Natural killer cell (primary cell): ENCODE results near the gene F2RL2. TPM values are rescaled to one million over a fixed set of nuclear protein-coding genes. Genes with fewer than 3 reads are reported as not detected.

Experiments used
- ATAC-seq, 3 donors: fragments of 150-1000 bp in 2 of 3; fragments of 200-7000 bp in 1 of 3; cut with Tn5 transposase; 1 replicate in 1 of 3; 2 replicates in 2 of 3; pipeline ENCODE4 v1.10.0; 2021; ENCODE audit warnings: mild to moderate bottlenecking in 2 of 3, moderate library complexity in 2 of 3
- DNase-seq, 2 donors: peaks; one replicate each; pipeline versions ENCODE4 v3.0.0 to v3.0.0-alpha.2; 2013 to 2021; ENCODE audit warnings: mixed read lengths in 1 of 2
- H3K27ac ChIP-seq: one replicate; pipeline ENCODE4 v1.5.1; 2013; ENCODE audit warnings: mild to moderate bottlenecking, low read length
- H3K27me3 ChIP-seq: one replicate; pipeline ENCODE4 v1.6.1; 2013; ENCODE audit warnings: low read length; ENCODE audit not compliant: control insufficient read depth, insufficient read depth
- H3K36me3 ChIP-seq: one replicate; pipeline ENCODE4 v1.6.1; 2013; ENCODE audit warnings: low read length; ENCODE audit not compliant: control insufficient read depth, insufficient read depth
- H3K4me1 ChIP-seq: one replicate; pipeline ENCODE4 v1.6.1; 2013; ENCODE audit warnings: low read length; ENCODE audit not compliant: control insufficient read depth, insufficient read depth
- H3K4me3 ChIP-seq: one replicate; pipeline ENCODE4 v1.5.1; 2013; ENCODE audit warnings: low read length
- H3K9me3 ChIP-seq: one replicate; pipeline ENCODE4 v1.6.1; 2013; ENCODE audit warnings: low read length; ENCODE audit not compliant: control insufficient read depth, insufficient read depth
- H3K27ac Mint-ChIP-seq, 2 donors: one replicate each; pipeline ENCODE4 v1.8.0; 2022; ENCODE audit warnings: mild to moderate bottlenecking in 2 of 2, mixed read lengths in 2 of 2, moderate library complexity in 1 of 2
- H3K27me3 Mint-ChIP-seq, 2 donors: one replicate each; pipeline ENCODE4 v1.8.0; 2022; ENCODE audit warnings: low read depth in 2 of 2, mixed read lengths in 2 of 2
- H3K36me3 Mint-ChIP-seq: one replicate; pipeline ENCODE4 v1.8.0; 2022; ENCODE audit warnings: mixed read lengths
- H3K4me1 Mint-ChIP-seq, 2 donors: one replicate each; pipeline ENCODE4 v1.8.0; 2022; ENCODE audit warnings: mixed read lengths in 2 of 2
- H3K4me3 Mint-ChIP-seq: one replicate; pipeline ENCODE4 v1.8.0; 2022; ENCODE audit warnings: mild to moderate bottlenecking, moderate library complexity, mixed read lengths
- H3K9me3 Mint-ChIP-seq, 2 donors: one replicate each; pipeline ENCODE4 v1.8.0; 2022; ENCODE audit warnings: mixed read lengths in 2 of 2
- WGBS: methylation state at CpG from one replicate; pipeline ENCODE4 v1.1.7; 2013; ENCODE audit warnings: missing lambda C conversion rate; ENCODE audit not compliant: insufficient coverage; 5-methylcytosine and 5-hydroxymethylcytosine counted together
- intact Hi-C: fragments of 100-400 bp; cut with micrococcal nuclease; formaldehyde crosslinking; loops from one replicate; pipeline ENCODE4 v1.14.2; 2022
- total RNA-seq, 4 donors: library from RNA; stranded (reverse); fragments of 120-200 nt in 1 of 4; gene quantifications; one replicate each; pipeline versions ENCODE4 v1.2.3 to v1.2.4, GENCODE V29; 2013 to 2022
- TF ChIP-seq, protein P1 (sequence below): fragments of 200-600 bp; IDR thresholded peaks from one replicate; pipeline ENCODE4 v1.8.0; 2022; ENCODE audit warnings: antibody characterized with exemption

F2RL2 gene
- total RNA-seq, 3 donors from 2014 or later (not counting 1 experiment from before 2014, with no cell fraction given): not detected

- TF ChIP-seq, protein P1, sequence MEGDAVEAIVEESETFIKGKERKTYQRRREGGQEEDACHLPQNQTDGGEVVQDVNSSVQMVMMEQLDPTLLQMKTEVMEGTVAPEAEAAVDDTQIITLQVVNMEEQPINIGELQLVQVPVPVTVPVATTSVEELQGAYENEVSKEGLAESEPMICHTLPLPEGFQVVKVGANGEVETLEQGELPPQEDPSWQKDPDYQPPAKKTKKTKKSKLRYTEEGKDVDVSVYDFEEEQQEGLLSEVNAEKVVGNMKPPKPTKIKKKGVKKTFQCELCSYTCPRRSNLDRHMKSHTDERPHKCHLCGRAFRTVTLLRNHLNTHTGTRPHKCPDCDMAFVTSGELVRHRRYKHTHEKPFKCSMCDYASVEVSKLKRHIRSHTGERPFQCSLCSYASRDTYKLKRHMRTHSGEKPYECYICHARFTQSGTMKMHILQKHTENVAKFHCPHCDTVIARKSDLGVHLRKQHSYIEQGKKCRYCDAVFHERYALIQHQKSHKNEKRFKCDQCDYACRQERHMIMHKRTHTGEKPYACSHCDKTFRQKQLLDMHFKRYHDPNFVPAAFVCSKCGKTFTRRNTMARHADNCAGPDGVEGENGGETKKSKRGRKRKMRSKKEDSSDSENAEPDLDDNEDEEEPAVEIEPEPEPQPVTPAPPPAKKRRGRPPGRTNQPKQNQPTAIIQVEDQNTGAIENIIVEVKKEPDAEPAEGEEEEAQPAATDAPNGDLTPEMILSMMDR: no peak
- H3K4me3 Mint-ChIP-seq: peak overlapping the region; percentile 43
These were observed 2.0 kb upstream of the F2RL2 start for GRCh38 chr5:76625087-76625815.

DNA sequence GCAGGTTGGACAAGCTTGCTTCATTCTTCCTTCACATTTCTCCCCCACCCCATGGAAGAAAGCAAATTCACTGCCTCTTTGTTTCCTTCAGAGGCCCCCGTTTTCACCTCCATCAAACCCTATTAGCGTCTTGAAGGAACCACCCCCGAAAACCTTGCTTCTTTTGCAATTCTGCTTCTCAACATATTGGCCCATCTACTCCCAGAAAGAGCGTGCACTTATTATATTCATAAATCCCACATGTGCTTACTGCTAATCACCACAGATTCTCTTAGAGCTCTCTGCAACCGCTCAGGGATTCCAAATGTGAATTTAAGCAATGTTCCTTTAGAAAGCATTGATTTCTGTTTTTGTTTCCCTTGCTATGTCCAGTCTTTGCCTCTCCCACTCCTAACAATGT is 1.1 kb downstream of the F2RL2 start:
- H3K9me3 Mint-ChIP-seq: no peaks in the 10 kb centered on the region
- peaks cover 62 to 66% of the 10 kb centered on the region in 2 donors for H3K4me1 Mint-ChIP-seq
- no peak for DNase-seq
- TF ChIP-seq, protein P1: no peak
- peak overlapping the region; percentile 14 for H3K4me3 Mint-ChIP-seq
- Histone ChIP-seq H3K27me3 (no peaks in the 10 kb centered on the region), H3K4me3 (no peak overlapping the region), H3K27ac (peak overlapping the region; percentile 2), H3K9me3 (no peaks in the 10 kb centered on the region), H3K36me3 (peaks cover 23% of the 10 kb centered on the region), H3K4me1 (peaks cover 23% of the 10 kb centered on the region)
- intact Hi-C loops: no loop called here
- H3K27me3 Mint-ChIP-seq: no peaks in the 10 kb centered on the region
- peaks cover 9% of the 10 kb centered on the region for H3K36me3 Mint-ChIP-seq
- ATAC-seq: no peak
- WGBS: 96% methylated on average over 5 of the region's 5 CpGs
- peak overlapping the region; percentile 36 to 88 for H3K27ac Mint-ChIP-seq

More at GRCh38 chr5:76625087-76625815, 2.0 kb upstream of the F2RL2 start:
- ATAC-seq (peak in 1 of 3 donors; percentile 22), DNase-seq (no peak)
- 36% methylated on average over 6 of the region's 8 CpGs for WGBS
- H3K4me1 Mint-ChIP-seq: peaks cover 67 to 76% of the 10 kb centered on the region in 2 donors
- H3K9me3 ChIP-seq: no peaks in the 10 kb centered on the region
- H3K27ac ChIP-seq: peak overlapping the region; percentile 17
- H3K4me3 ChIP-seq: no peak overlapping the region
- intact Hi-C loops: no loop called here
- no peaks in the 10 kb centered on the region for H3K27me3 Mint-ChIP-seq
- H3K36me3 ChIP-seq: peaks cover 31% of the 10 kb centered on the region
- no peaks in the 10 kb centered on the region for H3K27me3 ChIP-seq
- peak overlapping the region; percentile 84 to 88 for H3K27ac Mint-ChIP-seq
- no peaks in the 10 kb centered on the region for H3K9me3 Mint-ChIP-seq
- no peaks in the 10 kb centered on the region for H3K36me3 Mint-ChIP-seq
- H3K4me1 ChIP-seq: peaks cover 26% of the 10 kb centered on the region

DNA sequence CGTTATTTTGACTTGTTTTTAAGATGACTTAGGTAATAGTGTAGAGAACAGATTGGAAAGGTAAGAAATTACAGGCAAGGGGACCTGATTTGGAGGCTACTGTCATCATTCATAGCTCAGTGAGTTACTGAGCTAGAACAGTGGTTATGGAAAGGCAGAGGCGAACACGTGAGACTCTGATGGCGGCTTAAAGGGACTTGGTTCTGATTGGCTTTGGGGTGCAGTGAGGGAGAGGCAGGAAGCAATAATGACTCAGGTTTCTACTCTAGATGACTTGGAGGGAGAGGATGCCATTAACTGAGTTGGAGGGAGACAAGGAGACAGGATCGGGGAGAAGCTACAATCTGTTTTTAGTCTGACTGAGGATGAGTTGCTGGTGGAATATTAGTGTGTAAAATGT is 3.0 kb downstream of the F2RL2 start:
- TF ChIP-seq, protein P1: no peak
- peaks cover 9% of the 10 kb centered on the region for H3K4me1 ChIP-seq
- H3K9me3 ChIP-seq: no peaks in the 10 kb centered on the region
- H3K4me3 Mint-ChIP-seq: no peak overlapping the region
- H3K36me3 Mint-ChIP-seq: peaks cover 9% of the 10 kb centered on the region
- H3K27me3 Mint-ChIP-seq: no peaks in the 10 kb centered on the region
- DNase-seq (no peak), ATAC-seq (no peak)
- H3K27ac ChIP-seq: no peak overlapping the region
- peaks cover 26% of the 10 kb centered on the region for H3K36me3 ChIP-seq
- H3K4me1 Mint-ChIP-seq: peaks cover 43 to 56% of the 10 kb centered on the region in 2 donors
- no peaks in the 10 kb centered on the region for H3K27me3 ChIP-seq
- H3K27ac Mint-ChIP-seq: peak overlapping the region; percentile 28 to 81
- WGBS: 93% methylated on average over 5 of the region's 5 CpGs
- no peaks in the 10 kb centered on the region for H3K9me3 Mint-ChIP-seq
- intact Hi-C loops: no loop called here
- H3K4me3 ChIP-seq: no peak overlapping the region
